ENCODE results near the gene TPCN2. TPM values are rescaled to one million over a fixed set of nuclear protein-coding genes. Genes with fewer than 3 reads are reported as not detected.

Gene TPCN2
- total RNA-seq, 6 experiments from 2014 or later, result 10.7 to 27.2 (median 15.6) TPM

DNA sequence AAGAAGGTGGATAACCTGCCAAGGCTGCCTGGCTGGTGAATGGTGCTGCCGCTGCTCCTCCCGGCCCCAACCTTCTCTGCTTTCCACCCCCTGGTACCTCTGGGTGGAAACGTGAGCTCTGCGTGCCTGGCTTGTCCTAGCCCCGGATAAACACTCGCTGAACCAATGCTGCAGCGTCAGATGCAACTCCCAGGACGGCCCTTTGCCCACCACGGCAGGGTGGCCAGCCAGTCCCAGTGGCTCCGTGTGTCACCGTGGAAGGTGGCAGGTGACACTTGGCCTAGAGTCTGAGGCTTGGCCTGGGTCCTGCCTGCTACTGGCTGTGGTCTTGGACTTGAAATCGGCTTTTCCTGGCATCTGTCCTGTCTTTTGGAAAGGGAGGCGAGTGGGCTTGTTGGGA lies 47.7 kb downstream of the TPCN2 start:
- H3K4me3 ChIP-seq, result no peak overlapping the region
- no peak for ATAC-seq
- no peaks in the 10 kb centered on the region for H3K27me3 ChIP-seq
- intact Hi-C loops (cut with DNase I), result no loop called here
- no peak for TF ChIP-seq POLR2A (IDR thresholded peaks at IDR 0.05)
- no peak for TF ChIP-seq CTCF (IDR thresholded peaks at IDR 0.05)
- H3K27ac ChIP-seq, result no peak overlapping the region
- H3K9me3 ChIP-seq, result no peaks in the 10 kb centered on the region
- peaks cover 0 to under 1% (median 0%) of the 10 kb centered on the region in 4 donors for H3K4me1 ChIP-seq
- DNase-seq, result no peak
- whole genome bisulfite sequencing (ENCODE audit: insufficient coverage, low coverage, low lambda C conversion rate, missing lambda C conversion rate), result 86% methylated on average over 4 of the region's 13 CpGs
- H3K36me3 ChIP-seq, result no peaks in the 10 kb centered on the region

GRCh38 chr11:69097263-69097662 lies 48.5 kb downstream of the TPCN2 start:
- no peaks in the 10 kb centered on the region for H3K9me3 ChIP-seq
- DNase-seq (no peak), ATAC-seq (no peak)
- WGBS (ENCODE audit: insufficient coverage, low coverage, low lambda C conversion rate, missing lambda C conversion rate), result 49% methylated on average over 7 of the region's 16 CpGs
- H3K36me3 ChIP-seq, result no peaks in the 10 kb centered on the region
- peaks cover 0 to 2% (median 0%) of the 10 kb centered on the region in 4 donors for H3K4me1 ChIP-seq
- intact Hi-C loops (cut with DNase I), result no loop called here
- H3K27me3 ChIP-seq, result no peaks in the 10 kb centered on the region
- no peak for TF ChIP-seq CTCF (IDR thresholded peaks at IDR 0.05)
- TF ChIP-seq POLR2A (IDR thresholded peaks at IDR 0.05), result no peak
- no peak overlapping the region for H3K4me3 ChIP-seq
- no peak overlapping the region for H3K27ac ChIP-seq

DNA sequence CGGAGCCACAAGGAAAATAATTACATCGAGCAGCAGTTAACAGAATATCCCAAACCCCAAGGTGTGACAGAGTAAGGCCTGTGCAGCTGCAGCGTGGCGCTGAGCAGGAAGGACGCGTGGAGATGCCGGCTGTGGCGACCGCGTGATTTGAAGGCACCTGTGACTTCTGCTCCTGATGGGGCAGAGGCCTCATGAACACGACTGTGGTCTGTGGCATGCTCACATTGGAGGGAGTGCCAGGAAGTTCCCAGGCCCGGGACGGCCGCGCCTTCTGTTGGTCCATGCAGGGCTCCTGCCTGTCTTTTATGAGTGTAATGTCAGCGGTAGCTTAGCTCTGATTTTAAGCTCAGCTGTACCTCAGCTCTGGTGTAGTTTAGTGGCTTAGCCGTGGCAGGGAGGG lies 50.4 kb downstream of the TPCN2 start:
- ATAC-seq, result no peak
- no peak for DNase-seq
- 67% methylated on average over 1 of the region's 17 CpGs for WGBS (ENCODE audit: insufficient coverage, low coverage, low lambda C conversion rate, missing lambda C conversion rate)
- Histone ChIP-seq H3K36me3 (no peaks in the 10 kb centered on the region), H3K4me1 (peaks cover 0 to 2% (median 0%) of the 10 kb centered on the region in 4 donors), H3K9me3 (no peaks in the 10 kb centered on the region), H3K27me3 (no peaks in the 10 kb centered on the region), H3K27ac (no peak overlapping the region), H3K4me3 (no peak overlapping the region)
- TF ChIP-seq CTCF (IDR thresholded peaks at IDR 0.05), result no peak
- TF ChIP-seq POLR2A (IDR thresholded peaks at IDR 0.05), result no peak
- intact Hi-C loops (cut with DNase I), result no loop called here

GRCh38 chr11:69100454-69101114 lies 51.9 kb downstream of the TPCN2 start:
- no peak for DNase-seq
- no peak for ATAC-seq
- Histone ChIP-seq H3K36me3 (no peaks in the 10 kb centered on the region), H3K4me3 (no peak overlapping the region), H3K27ac (no peak overlapping the region), H3K27me3 (no peaks in the 10 kb centered on the region), H3K4me1 (peaks cover 0 to 2% (median 0%) of the 10 kb centered on the region in 4 donors), H3K9me3 (no peaks in the 10 kb centered on the region)
- TF ChIP-seq CTCF (IDR thresholded peaks at IDR 0.05) (no peak), POLR2A (IDR thresholded peaks at IDR 0.05) (no peak)
- intact Hi-C loops (cut with DNase I), result loop anchor here in 1 of 2 donors (5.0 kb wide), 1 partner anchor 547 kb away; no protein-coding TSS in a partner anchor
- WGBS (ENCODE audit: insufficient coverage, low coverage, low lambda C conversion rate, missing lambda C conversion rate), result 33% methylated on average over 3 of the region's 13 CpGs
